Body of pancreas (tissue), 4 donors: ENCODE results near the gene HOXB1. TPM values are rescaled to one million over a fixed set of nuclear protein-coding genes. Genes with fewer than 3 reads are reported as not detected.

ENCODE experiments used
- ATAC-seq: fragments of 150-250 bp; one replicate; pipeline ENCODE4 v1.9.1; 2016
- DNase-seq, 4 donors: peaks; one replicate each; pipeline ENCODE4 v3.0.0-alpha.2; 2019
- H3K27ac ChIP-seq, 4 donors: fragments of 200-600 bp; sonication (generic); 1 replicate in 3 of 4; 2 replicates in 1 of 4; pipeline versions ENCODE4 v1.5.1 to v1.6.1; 2016 to 2019; ENCODE audit warnings: mild to moderate bottlenecking in 1 of 4, mixed read lengths in 1 of 4, moderate library complexity in 1 of 4
- H3K27me3 ChIP-seq, 2 donors: fragments of 200-600 bp; sonication (generic); one replicate each; pipeline ENCODE4 v1.6.0; 2016; ENCODE audit warnings: mild to moderate bottlenecking in 1 of 2
- H3K36me3 ChIP-seq, 2 donors: fragments of 200-600 bp; sonication (generic); replicated peaks in 1 of 2; 2 replicates each; pipeline ENCODE4 v1.5.1; 2016; ENCODE audit warnings: low read depth in 2 of 2; ENCODE audit not compliant: insufficient read depth in 1 of 2
- H3K4me1 ChIP-seq: fragments of 200-600 bp; sonication (generic); one replicate; pipeline ENCODE4 v1.6.0; 2016
- H3K4me3 ChIP-seq, 2 donors: fragments of 200-600 bp; sonication (generic); 1 replicate in 1 of 2; 2 replicates in 1 of 2; pipeline ENCODE4 v1.5.1; 2016 to 2019
- H3K9me3 ChIP-seq, 3 donors: fragments of 200-600 bp; sonication (generic); 1 replicate in 2 of 3; 2 replicates in 1 of 3; pipeline ENCODE4 v1.5.1; 2016
- POLR2A ChIP-seq, 3 donors: fragments of 450-650 bp; IDR thresholded peaks; one replicate each; pipeline ENCODE4 v1.6.1; 2016; ENCODE audit warnings: antibody characterized with exemption in 3 of 3, mild to moderate bottlenecking in 2 of 3
- WGBS, 2 donors: methylation state at CpG; one replicate each; pipeline ENCODE4 v1.1.5; 2017; 5-methylcytosine and 5-hydroxymethylcytosine counted together
- intact Hi-C: fragments of 100-400 bp; cut with DNase I; formaldehyde crosslinking; loops from one replicate; pipeline ENCODE4 v1.15.1; 2023
- total RNA-seq, 2 donors: library from RNA; depleted of rRNA; stranded (reverse); fragments of >200 nt; gene quantifications; one replicate each; pipeline ENCODE4 v1.1.0, GENCODE V29; 2016
- TF ChIP-seq, protein P1 (sequence below), 7 experiments: fragments of 450-650 bp in 4 of 7; fragments of 200-600 bp in 3 of 7; sonication (generic) in 3 of 7; IDR thresholded peaks; one replicate each; pipeline ENCODE4 v1.5.1; 2016 to 2019; ENCODE audit warnings: antibody characterized with exemption in 7 of 7

Gene HOXB1
- total RNA-seq, 2 donors from 2014 or later: not detected

DNA sequence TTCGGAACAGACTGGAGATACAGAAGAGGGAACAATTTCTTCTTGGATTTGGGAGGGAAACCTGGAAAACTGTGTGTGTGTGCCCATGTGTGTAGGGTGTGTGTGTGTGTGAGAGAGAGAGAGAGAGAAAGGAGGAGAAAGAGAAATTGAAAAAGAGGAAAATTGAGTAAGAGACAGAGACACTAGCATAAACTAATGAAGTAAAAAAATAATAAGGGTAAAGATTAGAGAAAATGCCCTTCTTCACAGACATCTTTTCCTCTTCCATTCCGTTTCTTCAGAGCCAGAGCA is 28.0 kb upstream of the HOXB1 start:
- Histone ChIP-seq H3K36me3 (no peaks in the 10 kb centered on the region), H3K27me3 (peaks cover 0 to 25% of the 10 kb centered on the region in 2 donors), H3K4me3 (no peak overlapping the region), H3K9me3 (no peaks in the 10 kb centered on the region), H3K27ac (peak overlapping the region in 1 of 4 donors; percentile 16), H3K4me1 (peaks cover 22% of the 10 kb centered on the region)
- TF ChIP-seq POLR2A (IDR thresholded peaks at IDR 0.05): no peak
- TF ChIP-seq, protein P1, sequence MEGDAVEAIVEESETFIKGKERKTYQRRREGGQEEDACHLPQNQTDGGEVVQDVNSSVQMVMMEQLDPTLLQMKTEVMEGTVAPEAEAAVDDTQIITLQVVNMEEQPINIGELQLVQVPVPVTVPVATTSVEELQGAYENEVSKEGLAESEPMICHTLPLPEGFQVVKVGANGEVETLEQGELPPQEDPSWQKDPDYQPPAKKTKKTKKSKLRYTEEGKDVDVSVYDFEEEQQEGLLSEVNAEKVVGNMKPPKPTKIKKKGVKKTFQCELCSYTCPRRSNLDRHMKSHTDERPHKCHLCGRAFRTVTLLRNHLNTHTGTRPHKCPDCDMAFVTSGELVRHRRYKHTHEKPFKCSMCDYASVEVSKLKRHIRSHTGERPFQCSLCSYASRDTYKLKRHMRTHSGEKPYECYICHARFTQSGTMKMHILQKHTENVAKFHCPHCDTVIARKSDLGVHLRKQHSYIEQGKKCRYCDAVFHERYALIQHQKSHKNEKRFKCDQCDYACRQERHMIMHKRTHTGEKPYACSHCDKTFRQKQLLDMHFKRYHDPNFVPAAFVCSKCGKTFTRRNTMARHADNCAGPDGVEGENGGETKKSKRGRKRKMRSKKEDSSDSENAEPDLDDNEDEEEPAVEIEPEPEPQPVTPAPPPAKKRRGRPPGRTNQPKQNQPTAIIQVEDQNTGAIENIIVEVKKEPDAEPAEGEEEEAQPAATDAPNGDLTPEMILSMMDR (IDR thresholded peaks at IDR 0.05): no peak
- ATAC-seq (no peak), DNase-seq (no peak)
- 60 to 65% methylated on average over 2 of the region's 2 CpGs for WGBS, 2 donors
- intact Hi-C loops: no loop called here

DNA sequence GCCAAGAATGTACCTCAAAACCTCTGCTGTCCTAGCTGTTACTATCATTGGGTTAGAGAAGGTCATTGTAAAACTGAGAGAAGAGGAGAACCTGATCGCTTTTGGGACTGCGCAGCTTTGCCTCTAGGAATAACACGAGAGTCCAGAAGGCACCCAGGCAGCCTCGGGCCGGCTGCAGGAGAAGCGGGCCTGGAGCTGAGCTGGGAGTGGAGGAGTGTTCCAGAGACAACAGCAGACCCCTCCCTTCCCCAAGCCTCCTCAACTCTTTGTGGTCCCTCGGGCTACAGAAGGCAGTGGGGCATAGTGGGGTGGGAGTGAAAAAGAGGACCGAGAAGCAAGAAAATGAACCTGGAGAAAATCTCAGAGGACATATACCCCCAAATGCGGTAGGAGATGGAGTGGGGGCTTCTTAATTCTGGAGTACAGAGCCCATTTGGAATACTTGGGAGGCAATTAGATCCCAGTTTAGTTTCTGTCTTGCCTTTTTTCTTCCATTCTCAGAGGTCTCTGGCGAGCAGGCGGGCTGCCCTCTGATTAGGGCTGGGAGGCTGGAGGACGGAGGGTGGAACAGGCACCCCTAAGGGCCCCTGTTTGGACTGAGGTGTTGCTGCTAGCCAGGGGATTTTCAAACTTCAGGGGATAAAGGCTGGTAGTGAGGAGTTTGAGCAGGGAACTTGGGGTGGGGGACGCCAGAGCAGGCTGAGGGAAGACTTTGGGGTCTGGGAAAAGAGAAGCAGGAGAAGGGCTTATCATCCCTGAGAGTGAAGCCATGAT is 27.4 kb upstream of the HOXB1 start:
- intact Hi-C loops: no loop called here
- Histone ChIP-seq H3K27ac (peak overlapping the region in 1 of 4 donors; percentile 16), H3K4me3 (no peak overlapping the region), H3K36me3 (no peaks in the 10 kb centered on the region), H3K27me3 (peaks cover 0 to 20% of the 10 kb centered on the region in 2 donors), H3K9me3 (no peaks in the 10 kb centered on the region), H3K4me1 (peaks cover 22% of the 10 kb centered on the region)
- DNase-seq (no peak), ATAC-seq (no peak)
- WGBS, 2 donors: 49 to 55% methylated on average over 13 of the region's 13 CpGs
- TF ChIP-seq, protein P1 (IDR thresholded peaks at IDR 0.05): no peak
- no peak for TF ChIP-seq POLR2A (IDR thresholded peaks at IDR 0.05)

DNA sequence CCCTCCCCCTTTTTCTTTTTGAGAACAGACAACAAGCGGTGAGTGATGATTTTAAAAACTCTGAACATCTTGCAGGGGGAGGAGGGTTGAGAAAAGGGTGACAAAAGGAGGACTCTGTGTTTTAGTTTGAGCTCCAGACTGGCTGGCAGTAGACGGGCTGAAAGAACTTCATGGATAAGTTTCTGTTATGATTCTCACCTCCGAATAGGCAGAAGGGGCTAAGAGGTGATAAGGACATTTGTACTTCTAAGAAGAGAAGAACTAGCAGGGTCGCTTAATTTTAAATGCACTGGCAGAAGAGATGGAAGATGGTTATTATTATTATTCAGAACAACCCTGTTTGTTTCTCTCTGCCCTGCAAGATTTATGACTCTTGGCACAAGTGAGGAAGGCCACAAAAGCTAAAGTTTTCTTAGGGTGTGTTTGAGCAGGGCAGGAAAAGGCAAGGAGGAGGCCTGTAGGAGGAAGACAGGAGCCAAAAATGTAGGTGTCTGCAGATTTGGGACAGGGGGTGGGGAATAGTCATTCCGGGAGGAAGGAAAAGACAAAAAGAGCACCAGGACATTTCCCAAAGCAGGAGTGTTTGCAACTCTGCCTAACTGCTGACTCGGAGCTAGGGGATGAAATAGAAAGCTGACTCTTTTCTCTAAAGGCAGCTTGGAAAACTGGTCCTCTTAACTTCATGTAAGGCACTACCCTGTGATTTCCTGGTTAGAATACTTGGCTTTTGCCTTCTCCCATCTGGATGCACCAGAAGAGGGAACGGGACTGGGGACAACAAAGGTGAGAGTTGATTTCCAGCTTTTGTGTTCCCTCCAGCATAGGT is 26.0 kb upstream of the HOXB1 start:
- WGBS, 2 donors: 65 to 69% methylated on average over 7 of the region's 7 CpGs
- no peaks in the 10 kb centered on the region for H3K9me3 ChIP-seq
- H3K36me3 ChIP-seq: no peaks in the 10 kb centered on the region
- H3K4me1 ChIP-seq: peaks cover 14% of the 10 kb centered on the region
- TF ChIP-seq, protein P1 (IDR thresholded peaks at IDR 0.05): no peak
- no peak for TF ChIP-seq POLR2A (IDR thresholded peaks at IDR 0.05)
- H3K27ac ChIP-seq: peak overlapping the region in 1 of 4 donors; percentile 11
- no peak for ATAC-seq
- no peak overlapping the region for H3K4me3 ChIP-seq
- intact Hi-C loops: no loop called here
- no peak for DNase-seq
- H3K27me3 ChIP-seq: peaks cover 0 to 21% of the 10 kb centered on the region in 2 donors

DNA sequence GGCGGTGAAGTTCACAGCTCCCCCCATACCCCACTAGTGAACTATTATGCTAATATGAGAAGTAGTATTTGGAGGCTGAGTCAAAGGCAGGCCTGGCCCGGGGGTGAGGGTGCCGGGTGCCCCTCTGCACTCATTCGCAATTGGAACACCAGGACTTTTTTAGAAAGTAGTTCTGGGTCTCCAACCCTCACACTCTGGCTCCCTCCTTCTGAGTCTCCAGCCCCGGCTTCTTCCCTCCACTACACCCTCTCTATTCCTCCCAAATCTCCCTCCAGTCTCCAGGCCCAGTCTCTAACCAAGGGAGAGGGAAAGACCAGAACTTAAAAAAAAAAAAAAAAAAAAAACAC is 25.4 kb upstream of the HOXB1 start:
- peaks cover 19% of the 10 kb centered on the region for H3K4me1 ChIP-seq
- ATAC-seq: no peak
- H3K27me3 ChIP-seq: peaks cover 0 to 21% of the 10 kb centered on the region in 2 donors
- TF ChIP-seq, protein P1 (IDR thresholded peaks at IDR 0.05): no peak
- TF ChIP-seq POLR2A (IDR thresholded peaks at IDR 0.05): no peak
- no peak overlapping the region for H3K27ac ChIP-seq
- no peak for DNase-seq
- H3K9me3 ChIP-seq: no peaks in the 10 kb centered on the region
- H3K36me3 ChIP-seq: no peaks in the 10 kb centered on the region
- intact Hi-C loops: no loop called here
- 72 to 82% methylated on average over 5 of the region's 5 CpGs for WGBS, 2 donors
- H3K4me3 ChIP-seq: no peak overlapping the region
